Osteoblast (primary cell): ENCODE measurements around the gene SLC1A3. TPM values are rescaled to one million over a fixed set of nuclear protein-coding genes. Genes with fewer than 3 reads are reported as not detected.

Experiments
- DNase-seq: peaks from one replicate; pipeline ENCODE4 v3.0.0; 2011; ENCODE audit warnings: low spot score, mixed read lengths; ENCODE audit not compliant: insufficient read length; ENCODE audit errors: missing footprints
- H2AFZ ChIP-seq: 2 replicates; pipeline ENCODE4 v1.6.0; 2011; ENCODE audit warnings: mild to moderate bottlenecking, low read length
- H3K27ac ChIP-seq: 2 replicates; pipeline ENCODE4 v1.5.1; 2011; ENCODE audit warnings: mild to moderate bottlenecking, low read depth, low read length, moderate library complexity
- H3K27me3 ChIP-seq: 2 replicates; pipeline ENCODE4 v1.6.0; 2012; ENCODE audit warnings: mild to moderate bottlenecking, control low read depth, inconsistent platforms, low read length, moderate library complexity; ENCODE audit not compliant: insufficient read depth
- H3K36me3 ChIP-seq: 2 replicates; pipeline ENCODE4 v1.5.1; 2011; ENCODE audit warnings: mild to moderate bottlenecking, low read length, control low read depth, moderate library complexity; ENCODE audit not compliant: insufficient read depth
- H3K4me1 ChIP-seq: 2 replicates; pipeline ENCODE4 v1.5.1; 2011; ENCODE audit warnings: mild to moderate bottlenecking, low read length, control low read depth, moderate library complexity; ENCODE audit not compliant: insufficient read depth
- H3K4me2 ChIP-seq: 2 replicates; pipeline ENCODE4 v1.6.0; 2011; ENCODE audit warnings: mild to moderate bottlenecking, low read length; ENCODE audit not compliant: insufficient read depth
- H3K4me3 ChIP-seq: fragments of 200-600 bp; sonication (generic); 3 replicates; pipeline ENCODE4 v1.5.1; 2012; ENCODE audit warnings: mild to moderate bottlenecking, low read length, inconsistent platforms; ENCODE audit not compliant: insufficient read depth
- H3K79me2 ChIP-seq: 2 replicates; pipeline ENCODE4 v1.6.0; 2012; ENCODE audit warnings: mild to moderate bottlenecking, low read length, control low read depth, inconsistent platforms; ENCODE audit not compliant: insufficient read depth
- H3K9me3 ChIP-seq: 2 replicates; pipeline ENCODE4 v1.5.1; 2011; ENCODE audit warnings: low read depth, low read length, control low read depth
- H4K20me1 ChIP-seq: 2 replicates; pipeline ENCODE4 v1.6.0; 2012; ENCODE audit warnings: mild to moderate bottlenecking, low read length, control low read depth; ENCODE audit not compliant: insufficient read depth
- total RNA-seq: library from RNA; depleted of rRNA; stranded (reverse); fragments of >200 nt; gene quantifications from 2 replicates; pipeline ENCODE4 v1.2.3, GENCODE V29; 2012
- TF ChIP-seq, protein P1 (sequence below): IDR thresholded peaks from 2 replicates; pipeline ENCODE4 v1.5.1; 2011; ENCODE audit warnings: mild to moderate bottlenecking, low read depth, low read length, moderate library complexity; ENCODE audit errors: extremely low read depth

SLC1A3 gene
- total RNA-seq = 45.2 and 76.9 TPM in 2 replicates

GRCh38 chr5:36606428-36607113 lies at the start of gene SLC1A3:
Gene SLC1A3, plus strand, starts transcription at chr5:36606606. Its CDS starts 1,818 bp downstream, at chr5:36608424.
- H3K27me3 ChIP-seq = no peaks in the 10 kb centered on the region
- H3K79me2 ChIP-seq = peaks cover 2% of the 10 kb centered on the region
- H3K4me1 ChIP-seq = peaks cover 40% of the 10 kb centered on the region
- peak within 1 kb of the TSS; percentile 88 for H3K27ac ChIP-seq
- H3K4me3 ChIP-seq = peak within 1 kb of the TSS; percentile 76
- peaks cover 15% of the 10 kb centered on the region for H3K36me3 ChIP-seq
- no peaks in the 10 kb centered on the region for H4K20me1 ChIP-seq
- no peaks in the 10 kb centered on the region for H3K9me3 ChIP-seq
- peak within 1 kb of the TSS; percentile 87 for H3K4me2 ChIP-seq
- H2AFZ ChIP-seq = peak within 1 kb of the TSS; percentile 86
- TF ChIP-seq, protein P1, sequence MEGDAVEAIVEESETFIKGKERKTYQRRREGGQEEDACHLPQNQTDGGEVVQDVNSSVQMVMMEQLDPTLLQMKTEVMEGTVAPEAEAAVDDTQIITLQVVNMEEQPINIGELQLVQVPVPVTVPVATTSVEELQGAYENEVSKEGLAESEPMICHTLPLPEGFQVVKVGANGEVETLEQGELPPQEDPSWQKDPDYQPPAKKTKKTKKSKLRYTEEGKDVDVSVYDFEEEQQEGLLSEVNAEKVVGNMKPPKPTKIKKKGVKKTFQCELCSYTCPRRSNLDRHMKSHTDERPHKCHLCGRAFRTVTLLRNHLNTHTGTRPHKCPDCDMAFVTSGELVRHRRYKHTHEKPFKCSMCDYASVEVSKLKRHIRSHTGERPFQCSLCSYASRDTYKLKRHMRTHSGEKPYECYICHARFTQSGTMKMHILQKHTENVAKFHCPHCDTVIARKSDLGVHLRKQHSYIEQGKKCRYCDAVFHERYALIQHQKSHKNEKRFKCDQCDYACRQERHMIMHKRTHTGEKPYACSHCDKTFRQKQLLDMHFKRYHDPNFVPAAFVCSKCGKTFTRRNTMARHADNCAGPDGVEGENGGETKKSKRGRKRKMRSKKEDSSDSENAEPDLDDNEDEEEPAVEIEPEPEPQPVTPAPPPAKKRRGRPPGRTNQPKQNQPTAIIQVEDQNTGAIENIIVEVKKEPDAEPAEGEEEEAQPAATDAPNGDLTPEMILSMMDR = no peak
- DNase-seq = peak; percentile 84

- Histone ChIP-seq H3K9me3 (no peaks in the 10 kb centered on the region), H3K36me3 (no peaks in the 10 kb centered on the region), H3K4me2 (no peak overlapping the region), H2AFZ (no peak overlapping the region), H3K27me3 (no peaks in the 10 kb centered on the region), H3K4me3 (no peak overlapping the region), H3K79me2 (no peaks in the 10 kb centered on the region), H3K27ac (no peak overlapping the region), H3K4me1 (no peaks in the 10 kb centered on the region), H4K20me1 (no peaks in the 10 kb centered on the region)
- no peak for DNase-seq
- TF ChIP-seq, protein P1 = no peak
Measured at GRCh38 chr5:36558641-36559040, 47.8 kb upstream of the SLC1A3 start.

DNA sequence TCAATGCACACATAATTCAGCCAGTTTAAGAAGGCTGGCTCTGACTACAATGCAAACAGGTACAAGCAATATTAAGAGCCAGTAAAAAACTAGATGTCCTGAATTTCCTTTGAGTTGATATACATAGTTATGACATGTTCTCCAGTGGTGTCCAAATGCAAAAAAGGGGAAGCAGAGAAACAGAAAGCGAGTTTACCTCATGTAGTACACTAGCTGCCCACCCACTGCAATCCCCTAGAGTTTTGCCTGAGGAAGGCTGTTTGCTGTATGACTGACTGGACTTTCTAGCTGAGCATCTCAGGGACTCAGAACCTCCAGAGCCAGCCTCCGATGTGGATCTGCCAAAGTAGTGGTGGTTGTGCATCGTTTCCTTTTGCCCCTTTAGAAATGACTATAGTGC lies 44.8 kb upstream of the SLC1A3 start:
- H3K4me2 ChIP-seq = no peak overlapping the region
- H4K20me1 ChIP-seq = no peaks in the 10 kb centered on the region

DNA sequence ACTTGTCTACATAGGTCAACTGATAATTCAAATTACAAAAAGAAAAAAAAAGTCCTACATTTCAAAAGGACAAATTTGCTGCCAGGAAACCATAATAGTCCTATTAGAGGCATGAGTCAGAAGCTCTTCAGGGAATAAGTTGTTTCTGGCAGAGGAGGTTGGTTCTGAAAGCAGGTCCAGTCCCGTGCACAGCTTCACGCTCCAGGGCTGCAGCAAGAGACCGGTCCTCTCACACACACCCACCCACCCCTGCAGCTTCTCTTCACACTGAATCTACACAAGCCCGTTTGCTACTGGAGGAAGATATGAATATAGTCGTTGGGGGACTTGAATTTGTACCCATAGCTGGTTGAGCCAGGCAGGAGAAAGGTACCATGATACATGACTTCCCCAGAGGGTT lies 36.9 kb upstream of the SLC1A3 start:
- Histone ChIP-seq H3K9me3 (no peaks in the 10 kb centered on the region), H3K4me2 (peak overlapping the region; percentile 42), H3K4me3 (no peak overlapping the region), H3K79me2 (no peaks in the 10 kb centered on the region), H3K27ac (no peak overlapping the region), H4K20me1 (no peaks in the 10 kb centered on the region), H3K36me3 (no peaks in the 10 kb centered on the region), H3K4me1 (peaks cover 36% of the 10 kb centered on the region), H3K27me3 (no peaks in the 10 kb centered on the region), H2AFZ (no peak overlapping the region)
- DNase-seq = no peak
- TF ChIP-seq, protein P1 = no peak

More for the DNA sequence above, 44.8 kb upstream of the SLC1A3 start:
- no peaks in the 10 kb centered on the region for H3K4me1 ChIP-seq
- DNase-seq = no peak
- H3K36me3 ChIP-seq = no peaks in the 10 kb centered on the region
- H3K4me3 ChIP-seq = no peak overlapping the region
- no peak overlapping the region for H3K27ac ChIP-seq
- no peak overlapping the region for H2AFZ ChIP-seq
- no peaks in the 10 kb centered on the region for H3K9me3 ChIP-seq
- no peaks in the 10 kb centered on the region for H3K79me2 ChIP-seq
- no peaks in the 10 kb centered on the region for H3K27me3 ChIP-seq
- TF ChIP-seq, protein P1 = no peak
